Keratinocyte (primary cell): ENCODE data around the gene LCTL. TPM values are rescaled to one million over a fixed set of nuclear protein-coding genes. Genes with fewer than 3 reads are reported as not detected.
"Not testable (repeated sequence)": the region's sequence is repeated elsewhere in the genome, so short reads cannot be mapped to it uniquely, and the experiment has no call there.

ENCODE experiments used
- DNase-seq: peaks from one replicate; pipeline ENCODE4 v3.0.0-alpha.2; 2011; ENCODE audit warnings: low read depth, missing footprints, low spot score
- FAIRE-seq: peaks from 2 replicates; lab custom pipeline; 2011; peaks lifted over from hg19 to GRCh38; lab: Jason Lieb, UNC
- H2AFZ ChIP-seq: 2 replicates; pipeline ENCODE4 v1.6.0; 2012; ENCODE audit warnings: low read length, control low read depth, inconsistent platforms; ENCODE audit not compliant: control insufficient read depth
- H3K27ac ChIP-seq: 2 replicates; pipeline ENCODE4 v1.5.1; 2011; ENCODE audit warnings: low read length; ENCODE audit not compliant: control insufficient read depth, insufficient read depth
- H3K27me3 ChIP-seq: 3 replicates; pipeline ENCODE4 v1.6.0; 2011; ENCODE audit warnings: low read length; ENCODE audit not compliant: control insufficient read depth, insufficient read depth; ENCODE audit errors: extremely low read depth
- H3K36me3 ChIP-seq, 2 experiments: 2 replicates in 1 of 2; 3 replicates in 1 of 2; pipeline ENCODE4 v1.5.1; 2011; ENCODE audit warnings: low read length in 2 of 2, mild to moderate bottlenecking in 1 of 2; ENCODE audit not compliant: control insufficient read depth in 2 of 2, insufficient read depth in 2 of 2; ENCODE audit errors: extremely low read depth in 1 of 2
- H3K4me1 ChIP-seq: 3 replicates; pipeline ENCODE4 v1.5.1; 2011; ENCODE audit warnings: low read length; ENCODE audit not compliant: control insufficient read depth, insufficient read depth; ENCODE audit errors: extremely low read depth
- H3K4me2 ChIP-seq: 3 replicates; pipeline ENCODE4 v1.6.0; 2011; ENCODE audit warnings: low read depth, low read length; ENCODE audit not compliant: control insufficient read depth, insufficient read depth; ENCODE audit errors: extremely low read depth
- H3K4me3 ChIP-seq, 3 experiments: fragments of 200-600 bp in 1 of 3; sonication (generic) in 1 of 3; 2 replicates in 2 of 3; 3 replicates in 1 of 3; pipeline ENCODE4 v1.5.1; 2011 to 2016; ENCODE audit warnings: low read length in 3 of 3, mild to moderate bottlenecking in 3 of 3, control low read depth in 2 of 3, inconsistent platforms in 1 of 3, low read depth in 1 of 3, mixed read lengths in 1 of 3, mixed run types in 1 of 3, moderate library complexity in 1 of 3; ENCODE audit not compliant: control insufficient read depth in 2 of 3, insufficient read depth in 2 of 3; ENCODE audit errors: extremely low read depth in 1 of 3
- H3K79me2 ChIP-seq: 2 replicates; pipeline ENCODE4 v1.6.0; 2012; ENCODE audit warnings: low read length; ENCODE audit not compliant: control insufficient read depth, insufficient read depth
- H3K9ac ChIP-seq: 3 replicates; pipeline ENCODE4 v1.6.0; 2011; ENCODE audit warnings: low read length; ENCODE audit not compliant: control insufficient read depth, insufficient read depth; ENCODE audit errors: extremely low read depth
- H3K9me1 ChIP-seq: 3 replicates; pipeline ENCODE4 v1.6.0; 2011; ENCODE audit warnings: low read length; ENCODE audit not compliant: control insufficient read depth, insufficient read depth; ENCODE audit errors: extremely low read depth
- H3K9me3 ChIP-seq: 2 replicates; pipeline ENCODE4 v1.5.1; 2012; ENCODE audit warnings: low read depth, low read length; ENCODE audit not compliant: control insufficient read depth
- H4K20me1 ChIP-seq: 3 replicates; pipeline ENCODE4 v1.6.0; 2011; ENCODE audit warnings: low read length; ENCODE audit not compliant: control insufficient read depth, insufficient read depth; ENCODE audit errors: extremely low read depth
- CTCF ChIP-seq, 3 experiments: IDR thresholded peaks in 1 of 3; conservative IDR thresholded peaks in 1 of 3; optimal IDR thresholded peaks in 1 of 3; 2 replicates in 2 of 3; 3 replicates in 1 of 3; pipeline versions ENCODE3 to v1.5.1; 2011; ENCODE audit warnings: low read length in 3 of 3, mild to moderate bottlenecking in 3 of 3, moderate library complexity in 2 of 3, control low read depth in 1 of 3, inconsistent platforms in 1 of 3; ENCODE audit not compliant: insufficient read depth in 2 of 3; ENCODE audit errors: extremely low read depth in 1 of 3
- EZH2 ChIP-seq: IDR thresholded peaks from one replicate; pipeline ENCODE4 v1.6.1; 2012; ENCODE audit warnings: inconsistent platforms, mild to moderate bottlenecking, low read length, moderate library complexity
- dilution Hi-C: fragments of 300-500 bp; cut with MboI; formaldehyde crosslinking; loops from one replicate; pipeline ENCODE4 v1.7.0; 2020; ENCODE audit warnings: low sequenced_read_pairs; ENCODE audit not compliant: extremely low pct_ligation_motif_present
- polyA plus RNA-seq, 5 experiments: library from polyadenylated mRNA; depleted of rRNA in 3 of 5; stranded (reverse) in 3 of 5; stranded (forward) in 1 of 5; unstranded in 1 of 5; fragments of >200 nt; gene quantifications; 1 replicate in 1 of 5; 2 replicates in 3 of 5; 3 replicates in 1 of 5; pipeline versions ENCODE4 v1.2.1 to v1.2.3, GENCODE V29; 2011 to 2012; ENCODE audit warnings: missing spikeins in 2 of 5, low read depth in 1 of 5, low replicate concordance in 1 of 5

LCTL gene
- polyA plus RNA-seq, 1 donor (not counting 4 experiments of a cell fraction or from before 2014, with no cell fraction given), result 0.38 TPM

- Histone ChIP-seq H3K27ac (peak overlapping the region; percentile 99), H3K9me1 (no peaks in the 10 kb centered on the region), H3K79me2 (peaks cover 68% of the 10 kb centered on the region), H3K4me2 (peak overlapping the region; percentile 92), H3K27me3 (no peaks in the 10 kb centered on the region), H3K9me3 (no peaks in the 10 kb centered on the region), H2AFZ (no peak overlapping the region), H3K4me3 (peak overlapping the region; percentile 89 to 99 (median 98)), H4K20me1 (peaks cover 19% of the 10 kb centered on the region), H3K36me3 (peaks cover 29 to 45% of the 10 kb centered on the region in 2 experiments), H3K4me1 (peaks cover 17% of the 10 kb centered on the region), H3K9ac (peak overlapping the region; percentile 98)
- DNase-seq (no peak), FAIRE-seq (no peak)
- TF ChIP-seq EZH2 (no peak), CTCF (optimal IDR thresholded peaks at IDR 0.05 in 1 of 3, IDR thresholded peaks at IDR 0.05 in 1 of 3, conservative IDR thresholded peaks at IDR 0.05 in 1 of 3; ENCODE audit: extremely low read depth in 1 of 3, insufficient read depth in 2 of 3, low read length in 3 of 3) (no peak)
- dilution Hi-C loops, result no loop called here
Measured at GRCh38 chr15:66502491-66502890, 63.3 kb downstream of the LCTL start.

GRCh38 chr15:66500346-66500745 is 65.5 kb downstream of the LCTL start:
- H3K9ac ChIP-seq, DNase-seq, dilution Hi-C loops, H3K9me1 ChIP-seq, H3K9me3 ChIP-seq, H3K4me3 ChIP-seq, H2AFZ ChIP-seq, H3K27ac ChIP-seq, H3K27me3 ChIP-seq, H3K4me2 ChIP-seq, FAIRE-seq: not testable (repeated sequence)
- Histone ChIP-seq H3K4me1 (peaks cover 14% of the 10 kb centered on the region), H3K79me2 (peaks cover 55% of the 10 kb centered on the region), H3K36me3 (peaks cover 29 to 45% of the 10 kb centered on the region in 2 experiments), H4K20me1 (peaks cover 19% of the 10 kb centered on the region)
